Activated naive CD8-positive, alpha-beta T cell treated with anti-CD3 and anti-CD28 coated beads for 36 hours (primary cell): Measurements from ENCODE around the gene TMEM107. TPM values are rescaled to one million over a fixed set of nuclear protein-coding genes. Genes with fewer than 3 reads are reported as not detected.

Experiments used
- DNase-seq: peaks from one replicate; pipeline ENCODE4 v3.0.0; 2021
- H3K27ac Mint-ChIP-seq: one replicate; pipeline ENCODE4 v1.8.0; 2022; ENCODE audit warnings: mild to moderate bottlenecking, moderate library complexity, mixed read lengths
- H3K27me3 Mint-ChIP-seq: one replicate; pipeline ENCODE4 v1.8.0; 2022; ENCODE audit warnings: mild to moderate bottlenecking, mixed read lengths
- H3K36me3 Mint-ChIP-seq: one replicate; pipeline ENCODE4 v1.8.0; 2021; ENCODE audit warnings: mild to moderate bottlenecking, mixed read lengths
- H3K4me1 Mint-ChIP-seq: one replicate; pipeline ENCODE4 v1.8.0; 2021; ENCODE audit warnings: mixed read lengths
- H3K4me3 Mint-ChIP-seq: one replicate; pipeline ENCODE4 v1.8.0; 2022; ENCODE audit warnings: mild to moderate bottlenecking, moderate library complexity, mixed read lengths
- H3K9me3 Mint-ChIP-seq: one replicate; pipeline ENCODE4 v1.8.0; 2022; ENCODE audit warnings: mixed read lengths
- total RNA-seq, 2 experiments: library from RNA; stranded (reverse); gene quantifications; one replicate each; pipeline ENCODE4 v1.2.3, GENCODE V29; 2021

Gene TMEM107
- total RNA-seq, 2 experiments from 2014 or later = 26.0 to 26.3 TPM

DNA sequence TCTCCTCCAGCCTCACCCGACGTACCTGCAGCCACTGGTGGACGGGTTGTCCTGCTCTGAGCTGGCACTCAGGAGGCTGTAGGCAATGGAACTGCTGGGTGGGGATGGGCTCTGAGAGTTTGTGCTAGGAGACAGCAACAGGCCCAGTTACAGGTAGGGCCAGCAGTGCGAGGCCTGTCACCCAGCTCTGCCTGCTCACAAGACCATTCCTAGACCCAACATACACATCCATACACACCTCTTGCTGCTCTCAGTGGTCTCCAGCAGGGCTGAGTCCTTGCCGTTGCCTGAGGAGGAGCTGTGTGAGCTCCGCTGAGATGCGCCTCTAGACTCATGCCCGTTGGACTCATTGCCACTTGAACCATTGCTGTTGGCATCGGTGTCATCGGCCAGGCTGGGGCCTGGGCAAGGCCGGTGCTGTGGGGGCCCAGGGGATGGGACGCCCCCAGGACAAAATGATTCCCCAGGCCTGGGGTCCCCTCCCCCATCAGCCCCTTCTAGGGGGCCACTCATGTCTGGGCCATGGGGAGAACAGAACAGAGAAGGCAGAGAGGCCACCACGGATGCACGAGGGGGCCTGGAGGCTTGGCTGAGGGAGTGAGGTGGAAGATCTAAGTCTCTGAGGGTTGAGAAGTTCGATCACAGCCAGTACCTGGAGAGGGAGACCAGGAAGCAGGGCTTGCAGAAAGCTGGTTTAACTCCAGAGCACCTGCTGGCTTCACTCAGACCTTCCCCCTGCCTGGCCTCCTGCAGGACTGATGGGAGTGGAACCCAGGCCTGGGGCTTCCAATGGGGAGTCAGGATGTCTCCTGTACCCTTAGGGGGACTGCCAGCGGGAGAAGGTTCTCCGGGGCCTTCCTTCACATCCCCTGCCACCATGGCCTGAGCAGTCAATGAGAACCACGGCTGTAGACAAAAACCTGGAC, 25.7 kb downstream of the TMEM107 start:
- H3K4me3 Mint-ChIP-seq = peak overlapping the region; percentile 96
- H3K27me3 Mint-ChIP-seq = no peaks in the 10 kb centered on the region
- H3K36me3 Mint-ChIP-seq = peaks cover 30% of the 10 kb centered on the region
- H3K27ac Mint-ChIP-seq = no peak overlapping the region
- no peaks in the 10 kb centered on the region for H3K9me3 Mint-ChIP-seq
- peaks cover 44% of the 10 kb centered on the region for H3K4me1 Mint-ChIP-seq
- DNase-seq = no peak

DNA sequence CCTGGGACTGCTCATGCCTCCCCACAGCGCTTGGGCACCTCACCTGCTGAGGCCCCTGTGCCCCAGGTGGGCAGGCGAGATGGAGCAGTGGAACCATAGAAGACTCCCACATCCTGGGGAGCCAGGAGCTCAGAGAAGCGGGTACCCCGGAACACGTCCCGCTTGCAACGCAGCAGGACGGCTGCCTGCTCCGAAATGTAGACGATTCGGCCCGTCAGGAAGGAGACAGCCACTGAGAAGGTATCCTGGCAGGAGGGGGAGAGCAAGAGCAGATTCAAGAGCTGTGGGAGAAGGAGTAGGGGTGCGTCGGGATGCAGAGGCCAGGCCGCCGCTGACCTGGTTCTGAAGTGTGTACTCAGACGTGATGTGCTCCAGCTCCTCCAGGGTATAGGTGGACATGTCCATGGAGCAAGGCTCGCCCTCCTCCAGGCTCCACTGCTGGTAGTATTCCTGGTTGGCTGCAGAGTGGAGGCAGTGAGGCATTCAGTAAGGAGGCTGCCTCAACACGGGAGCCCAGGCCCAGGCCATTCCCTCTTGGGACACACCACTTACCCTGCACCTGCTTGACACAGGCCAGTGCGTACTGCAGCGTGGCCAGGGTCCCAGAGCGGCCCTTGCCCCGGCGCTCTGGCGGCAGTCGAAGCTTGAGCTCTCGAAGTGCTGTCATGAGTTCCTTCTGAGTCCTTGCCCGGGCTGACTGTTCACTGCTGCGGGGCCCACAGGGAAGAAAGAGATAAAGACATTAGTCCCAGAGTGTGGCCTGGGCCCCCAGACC, 26.6 kb downstream of the TMEM107 start:
- DNase-seq = no peak
- H3K4me1 Mint-ChIP-seq = peaks cover 36% of the 10 kb centered on the region
- H3K27ac Mint-ChIP-seq = no peak overlapping the region
- peaks cover 31% of the 10 kb centered on the region for H3K36me3 Mint-ChIP-seq
- no peaks in the 10 kb centered on the region for H3K27me3 Mint-ChIP-seq
- H3K9me3 Mint-ChIP-seq = no peaks in the 10 kb centered on the region
- peak overlapping the region; percentile 37 for H3K4me3 Mint-ChIP-seq

DNA sequence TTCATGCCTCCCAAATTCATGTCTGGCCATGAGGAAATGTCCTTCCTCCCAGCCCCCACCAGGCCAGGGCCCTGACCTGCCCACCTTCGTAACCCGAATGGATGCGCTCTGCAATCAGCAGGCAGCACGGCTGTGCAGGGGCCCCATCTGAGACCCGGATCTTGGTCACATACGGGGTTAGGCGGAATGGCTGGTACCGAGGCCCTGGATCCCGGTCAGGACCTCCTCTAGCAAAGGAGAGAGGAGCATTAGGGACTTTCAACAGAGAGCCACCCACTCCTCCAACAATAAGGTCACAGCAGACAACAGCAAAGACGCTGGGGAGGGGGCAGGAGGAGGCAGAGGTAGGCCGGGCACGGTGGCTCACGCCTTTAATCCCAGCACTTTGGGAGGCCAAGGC, 27.6 kb downstream of the TMEM107 start:
- no peak overlapping the region for H3K4me3 Mint-ChIP-seq
- DNase-seq = no peak
- no peaks in the 10 kb centered on the region for H3K27me3 Mint-ChIP-seq
- H3K4me1 Mint-ChIP-seq = peaks cover 28% of the 10 kb centered on the region
- no peak overlapping the region for H3K27ac Mint-ChIP-seq
- peaks cover 35% of the 10 kb centered on the region for H3K36me3 Mint-ChIP-seq
- no peaks in the 10 kb centered on the region for H3K9me3 Mint-ChIP-seq

GRCh38 chr17:8147805-8148404, 28.3 kb downstream of the TMEM107 start:
- no peaks in the 10 kb centered on the region for H3K27me3 Mint-ChIP-seq
- H3K27ac Mint-ChIP-seq = no peak overlapping the region
- H3K4me3 Mint-ChIP-seq = no peak overlapping the region
- peaks cover 21% of the 10 kb centered on the region for H3K4me1 Mint-ChIP-seq
- DNase-seq = no peak
- peaks cover 30% of the 10 kb centered on the region for H3K36me3 Mint-ChIP-seq
- no peaks in the 10 kb centered on the region for H3K9me3 Mint-ChIP-seq

GRCh38 chr17:8147141-8147804, 28.9 kb downstream of the TMEM107 start:
- no peak for DNase-seq
- Mint-ChIP-seq H3K36me3 (peaks cover 30% of the 10 kb centered on the region), H3K9me3 (no peaks in the 10 kb centered on the region), H3K4me1 (peaks cover 16% of the 10 kb centered on the region), H3K27me3 (no peaks in the 10 kb centered on the region), H3K27ac (no peak overlapping the region), H3K4me3 (no peak overlapping the region)

GRCh38 chr17:8146381-8147140, 29.6 kb downstream of the TMEM107 start:
- no peak overlapping the region for H3K27ac Mint-ChIP-seq
- no peaks in the 10 kb centered on the region for H3K9me3 Mint-ChIP-seq
- peaks cover 12% of the 10 kb centered on the region for H3K4me1 Mint-ChIP-seq
- H3K36me3 Mint-ChIP-seq = peaks cover 28% of the 10 kb centered on the region
- no peak for DNase-seq
- no peak overlapping the region for H3K4me3 Mint-ChIP-seq
- no peaks in the 10 kb centered on the region for H3K27me3 Mint-ChIP-seq

DNA sequence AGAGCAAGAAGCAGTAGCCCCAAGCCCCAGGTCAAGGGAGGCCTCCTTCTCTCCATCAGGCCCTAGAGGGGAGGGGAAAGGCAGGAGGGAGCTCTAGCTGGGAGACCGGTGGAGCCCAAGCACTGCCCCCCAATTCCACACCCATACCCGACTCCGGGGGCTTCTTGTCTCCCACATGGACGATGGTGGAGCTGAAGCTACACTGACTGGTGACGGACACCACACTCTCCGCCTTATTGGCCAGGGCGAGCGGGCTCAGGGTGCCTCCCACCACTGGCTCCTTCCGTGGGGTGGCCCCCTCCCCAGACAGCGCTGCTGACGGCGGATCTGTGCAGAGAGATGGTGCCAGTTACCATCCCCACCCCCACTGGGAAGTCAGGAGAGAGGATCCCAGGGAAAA, 30.4 kb downstream of the TMEM107 start:
- H3K4me3 Mint-ChIP-seq = no peak overlapping the region
- no peaks in the 10 kb centered on the region for H3K27me3 Mint-ChIP-seq
- peak overlapping the region; percentile 8 for H3K27ac Mint-ChIP-seq
- peaks cover 9% of the 10 kb centered on the region for H3K4me1 Mint-ChIP-seq
- peaks cover 26% of the 10 kb centered on the region for H3K36me3 Mint-ChIP-seq
- no peak for DNase-seq
- H3K9me3 Mint-ChIP-seq = no peaks in the 10 kb centered on the region

DNA sequence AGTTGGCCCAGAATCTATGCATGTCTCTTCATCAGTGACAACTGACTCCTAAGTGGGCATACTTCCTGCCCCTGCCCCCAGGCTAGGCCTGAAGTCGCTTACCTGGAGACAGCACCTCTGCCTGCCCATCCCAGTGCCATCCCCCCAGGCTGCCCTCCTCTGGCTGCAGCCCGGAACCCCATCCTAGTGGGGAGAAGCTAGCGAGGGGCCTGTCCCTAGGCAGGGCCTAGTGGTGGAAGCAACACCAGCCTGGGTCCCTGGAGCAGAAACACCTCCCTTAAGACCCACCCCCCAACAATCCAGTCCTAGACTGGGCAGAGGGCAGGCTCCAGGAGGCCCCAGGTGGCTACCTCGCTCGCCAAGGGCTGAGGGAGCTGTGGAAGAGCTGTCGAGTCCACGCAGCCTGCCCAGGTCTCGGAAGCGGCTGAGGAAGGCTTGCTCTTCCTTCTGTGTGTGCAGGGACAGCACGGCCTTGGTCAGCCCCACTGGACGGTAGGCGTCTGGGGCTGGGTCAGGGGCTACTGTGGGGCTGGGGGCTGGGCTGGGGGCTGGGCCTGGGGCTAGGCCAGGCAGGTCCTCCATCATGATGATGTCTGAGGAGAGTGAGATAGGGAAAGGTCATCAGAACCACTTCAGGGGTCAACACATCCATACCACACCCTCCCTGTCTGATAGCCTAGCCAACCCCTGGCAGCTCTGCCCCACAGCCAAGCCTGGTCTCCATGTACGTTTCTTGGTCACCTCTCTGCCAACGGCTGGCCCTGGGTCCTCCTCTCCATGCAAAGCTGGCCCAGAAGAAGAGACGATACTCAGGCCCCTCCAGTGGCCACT, 31.6 kb downstream of the TMEM107 start:
- peaks cover 4% of the 10 kb centered on the region for H3K4me1 Mint-ChIP-seq
- H3K27ac Mint-ChIP-seq = no peak overlapping the region
- H3K27me3 Mint-ChIP-seq = no peaks in the 10 kb centered on the region
- DNase-seq = no peak
- no peak overlapping the region for H3K4me3 Mint-ChIP-seq
- peaks cover 26% of the 10 kb centered on the region for H3K36me3 Mint-ChIP-seq
- no peaks in the 10 kb centered on the region for H3K9me3 Mint-ChIP-seq

- Mint-ChIP-seq H3K4me3 (no peak overlapping the region), H3K27ac (no peak overlapping the region), H3K9me3 (no peaks in the 10 kb centered on the region), H3K27me3 (no peaks in the 10 kb centered on the region), H3K4me1 (peaks cover 4% of the 10 kb centered on the region), H3K36me3 (peaks cover 26% of the 10 kb centered on the region)
- DNase-seq = no peak
These were observed 32.4 kb downstream of the TMEM107 start for GRCh38 chr17:8143581-8144400.

GRCh38 chr17:8142887-8143580, 33.1 kb downstream of the TMEM107 start:
- DNase-seq = no peak
- Mint-ChIP-seq H3K9me3 (no peaks in the 10 kb centered on the region), H3K4me3 (no peak overlapping the region), H3K27me3 (no peaks in the 10 kb centered on the region), H3K4me1 (peaks cover 4% of the 10 kb centered on the region), H3K36me3 (peaks cover 26% of the 10 kb centered on the region), H3K27ac (no peak overlapping the region)

- Mint-ChIP-seq H3K27me3 (no peaks in the 10 kb centered on the region), H3K4me1 (peaks cover 4% of the 10 kb centered on the region), H3K36me3 (peaks cover 22% of the 10 kb centered on the region), H3K4me3 (no peak overlapping the region), H3K27ac (no peak overlapping the region), H3K9me3 (no peaks in the 10 kb centered on the region)
- DNase-seq = no peak
These were observed 33.9 kb downstream of the TMEM107 start for GRCh38 chr17:8142158-8142886.

GRCh38 chr17:8141741-8142140, 34.4 kb downstream of the TMEM107 start:
- H3K4me1 Mint-ChIP-seq = peaks cover 3% of the 10 kb centered on the region
- H3K4me3 Mint-ChIP-seq = no peak overlapping the region
- H3K9me3 Mint-ChIP-seq = no peaks in the 10 kb centered on the region
- no peak for DNase-seq
- H3K27me3 Mint-ChIP-seq = peaks cover 1% of the 10 kb centered on the region
- peaks cover 17% of the 10 kb centered on the region for H3K36me3 Mint-ChIP-seq
- H3K27ac Mint-ChIP-seq = no peak overlapping the region
